GM12892 (cell line): ENCODE data around the gene ABCF2.
A peak's percentile ranks its signal among the peaks of the same experiment; 100 is the strongest.

Experiments
- DNase-seq: peaks from one replicate; pipeline ENCODE4 v3.0.0; 2011; ENCODE audit not compliant: insufficient read length
- FAIRE-seq: peaks from 2 replicates; lab custom pipeline; 2011; peaks lifted over from hg19 to GRCh38; lab: Jason Lieb, UNC
- POLR2A ChIP-seq: IDR thresholded peaks from 2 replicates; pipeline ENCODE4 v1.6.1; 2011; ENCODE audit warnings: low read depth, low read length, control low read depth
- POLR2AphosphoS5 ChIP-seq: IDR thresholded peaks from 2 replicates; pipeline ENCODE4 v1.6.1; 2011; ENCODE audit warnings: low read depth, low read length, control low read depth
- TAF1 ChIP-seq: IDR thresholded peaks from 2 replicates; pipeline ENCODE4 v1.6.1; 2011; ENCODE audit warnings: low read depth, mild to moderate bottlenecking, control low read depth, low read length, borderline replicate concordance

ABCF2 gene

DNA sequence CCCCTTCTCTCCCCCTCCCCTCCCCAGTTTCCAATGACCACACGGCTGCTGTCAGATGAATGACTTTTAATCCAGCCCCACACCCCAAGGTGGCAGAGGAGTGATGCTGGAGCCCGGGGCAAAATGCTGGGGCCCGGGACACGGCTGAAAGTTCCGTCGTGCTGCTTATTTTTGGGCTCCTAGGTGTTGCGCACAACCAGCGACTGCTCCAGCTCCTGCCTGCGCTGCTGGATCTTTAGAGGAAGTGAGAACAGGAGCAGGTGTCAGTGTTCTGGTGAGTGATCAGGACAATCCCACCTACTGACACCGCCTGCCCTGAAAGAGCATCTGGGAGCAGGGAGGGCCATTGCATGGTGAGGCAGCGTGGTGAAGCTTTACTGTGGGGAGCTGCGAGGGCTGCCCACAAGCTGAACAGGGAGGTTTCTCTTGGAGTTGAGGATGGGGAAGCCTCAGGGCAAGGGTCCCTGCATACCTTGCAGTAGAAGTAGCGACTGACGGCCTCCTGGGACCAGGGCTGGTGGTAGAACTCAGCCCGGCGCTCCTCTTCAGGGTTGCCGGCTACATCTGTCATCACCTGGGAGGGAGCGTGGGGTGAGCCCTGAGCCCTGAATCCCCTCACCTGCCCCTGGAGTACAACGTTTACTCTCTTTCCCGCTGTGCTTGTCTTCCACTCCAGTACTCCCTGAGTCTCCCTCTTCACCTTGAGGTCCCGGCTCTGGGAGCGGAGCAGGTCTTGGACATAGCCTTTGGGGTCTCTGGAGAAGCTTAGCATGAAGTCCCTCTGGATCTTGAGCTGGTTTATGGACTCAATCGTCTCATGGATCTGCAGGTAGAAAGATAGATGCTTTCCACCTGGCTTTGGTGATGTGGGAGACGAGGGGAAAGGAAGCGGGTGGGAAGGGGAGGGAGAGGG lies 12.2 kb upstream of the ABCF2 start:
- FAIRE-seq, result no peak
- no peak; the same call in 1 of the 2 replicates for TF ChIP-seq POLR2AphosphoS5
- no peak for TF ChIP-seq POLR2A
- TF ChIP-seq TAF1, result no peak
- DNase-seq, result no peak

DNA sequence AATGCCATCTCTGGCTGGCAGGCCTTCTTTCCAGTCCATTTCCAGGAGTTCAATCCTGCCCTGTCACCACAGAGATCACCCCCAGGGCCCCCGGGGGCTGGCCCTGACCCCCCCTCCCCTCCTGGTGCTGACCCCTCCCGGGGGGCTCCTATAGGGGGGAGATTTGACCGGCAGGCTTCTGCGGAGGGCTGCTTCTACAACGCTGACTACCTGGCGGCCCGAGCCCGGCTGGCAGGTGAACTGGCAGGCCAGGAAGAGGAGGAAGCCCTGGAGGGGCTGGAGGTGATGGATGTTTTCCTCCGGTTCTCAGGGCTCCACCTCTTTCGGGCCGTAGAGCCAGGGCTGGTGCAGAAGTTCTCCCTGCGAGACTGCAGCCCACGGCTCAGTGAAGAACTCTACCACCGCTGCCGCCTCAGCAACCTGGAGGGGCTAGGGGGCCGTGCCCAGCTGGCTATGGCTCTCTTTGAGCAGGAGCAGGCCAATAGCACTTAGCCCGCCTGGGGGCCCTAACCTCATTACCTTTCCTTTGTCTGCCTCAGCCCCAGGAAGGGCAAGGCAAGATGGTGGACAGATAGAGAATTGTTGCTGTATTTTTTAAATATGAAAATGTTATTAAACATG lies 11.3 kb upstream of the ABCF2 start:
- TF ChIP-seq POLR2AphosphoS5 (no peak), POLR2A (no peak), TAF1 (no peak)
- no peak for FAIRE-seq
- DNase-seq, result no peak

DNA sequence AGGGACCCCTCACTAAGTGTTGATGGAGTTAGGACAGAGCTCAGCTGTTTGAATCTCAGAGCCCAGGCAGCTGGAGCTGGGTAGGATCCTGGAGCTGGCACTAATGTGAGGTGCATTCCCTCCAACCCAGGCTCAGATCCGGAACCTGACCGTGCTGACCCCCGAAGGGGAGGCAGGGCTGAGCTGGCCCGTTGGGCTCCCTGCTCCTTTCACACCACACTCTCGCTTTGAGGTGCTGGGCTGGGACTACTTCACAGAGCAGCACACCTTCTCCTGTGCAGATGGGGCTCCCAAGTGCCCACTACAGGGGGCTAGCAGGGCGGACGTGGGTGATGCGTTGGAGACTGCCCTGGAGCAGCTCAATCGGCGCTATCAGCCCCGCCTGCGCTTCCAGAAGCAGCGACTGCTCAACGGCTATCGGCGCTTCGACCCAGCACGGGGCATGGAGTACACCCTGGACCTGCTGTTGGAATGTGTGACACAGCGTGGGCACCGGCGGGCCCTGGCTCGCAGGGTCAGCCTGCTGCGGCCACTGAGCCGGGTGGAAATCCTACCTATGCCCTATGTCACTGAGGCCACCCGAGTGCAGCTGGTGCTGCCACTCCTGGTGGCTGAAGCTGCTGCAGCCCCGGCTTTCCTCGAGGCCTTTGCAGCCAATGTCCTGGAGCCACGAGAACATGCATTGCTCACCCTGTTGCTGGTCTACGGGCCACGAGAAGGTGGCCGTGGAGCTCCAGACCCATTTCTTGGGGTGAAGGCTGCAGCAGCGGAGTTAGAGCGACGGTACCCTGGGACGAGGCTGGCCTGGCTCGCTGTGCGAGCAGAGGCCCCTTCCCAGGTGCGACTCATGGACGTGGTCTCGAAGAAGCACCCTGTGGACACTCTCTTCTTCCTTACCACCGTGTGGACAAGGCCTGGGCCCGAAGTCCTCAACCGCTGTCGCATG lies 10.5 kb upstream of the ABCF2 start:
- no peak for DNase-seq
- TF ChIP-seq POLR2A (no peak), TAF1 (no peak), POLR2AphosphoS5 (no peak)
- FAIRE-seq, result no peak

DNA sequence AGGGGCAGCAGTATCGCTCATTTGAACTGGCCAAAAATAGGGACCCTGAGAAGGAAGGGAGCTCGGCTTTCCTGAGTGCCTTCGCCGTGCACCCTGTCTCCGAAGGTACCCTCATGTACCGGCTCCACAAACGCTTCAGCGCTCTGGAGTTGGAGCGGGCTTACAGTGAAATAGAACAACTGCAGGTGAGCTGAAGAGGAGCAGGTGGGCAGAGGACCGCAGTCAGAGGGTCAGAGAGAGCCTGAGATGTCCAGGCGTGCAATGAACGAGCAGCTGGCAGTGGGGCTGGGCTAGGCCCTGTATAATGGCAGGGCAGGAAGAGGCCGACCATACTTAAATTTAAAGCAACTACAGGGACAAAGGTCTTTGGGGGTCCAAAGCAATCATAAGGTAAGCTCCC lies 9.4 kb upstream of the ABCF2 start:
- DNase-seq (no peak), FAIRE-seq (no peak)
- TF ChIP-seq TAF1, result no peak
- TF ChIP-seq POLR2A, result no peak
- no peak for TF ChIP-seq POLR2AphosphoS5

DNA sequence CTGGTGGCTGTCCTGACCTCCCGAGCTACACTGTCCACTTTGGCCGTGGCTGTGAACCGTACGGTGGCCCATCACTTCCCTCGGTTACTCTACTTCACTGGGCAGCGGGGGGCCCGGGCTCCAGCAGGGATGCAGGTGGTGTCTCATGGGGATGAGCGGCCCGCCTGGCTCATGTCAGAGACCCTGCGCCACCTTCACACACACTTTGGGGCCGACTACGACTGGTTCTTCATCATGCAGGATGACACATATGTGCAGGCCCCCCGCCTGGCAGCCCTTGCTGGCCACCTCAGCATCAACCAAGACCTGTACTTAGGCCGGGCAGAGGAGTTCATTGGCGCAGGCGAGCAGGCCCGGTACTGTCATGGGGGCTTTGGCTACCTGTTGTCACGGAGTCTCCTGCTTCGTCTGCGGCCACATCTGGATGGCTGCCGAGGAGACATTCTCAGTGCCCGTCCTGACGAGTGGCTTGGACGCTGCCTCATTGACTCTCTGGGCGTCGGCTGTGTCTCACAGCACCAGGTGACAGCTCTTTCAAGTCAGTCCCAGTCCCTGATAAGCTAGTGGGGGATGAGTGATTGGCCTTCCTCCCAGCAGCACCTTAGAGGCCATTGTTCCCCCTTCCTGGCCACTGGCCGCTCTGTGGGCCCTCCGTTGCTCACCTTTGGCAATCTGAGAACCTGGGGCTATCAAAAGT lies 8.2 kb upstream of the ABCF2 start:
- DNase-seq, result no peak
- FAIRE-seq, result no peak
- TF ChIP-seq POLR2AphosphoS5 (no peak), POLR2A (no peak)

DNA sequence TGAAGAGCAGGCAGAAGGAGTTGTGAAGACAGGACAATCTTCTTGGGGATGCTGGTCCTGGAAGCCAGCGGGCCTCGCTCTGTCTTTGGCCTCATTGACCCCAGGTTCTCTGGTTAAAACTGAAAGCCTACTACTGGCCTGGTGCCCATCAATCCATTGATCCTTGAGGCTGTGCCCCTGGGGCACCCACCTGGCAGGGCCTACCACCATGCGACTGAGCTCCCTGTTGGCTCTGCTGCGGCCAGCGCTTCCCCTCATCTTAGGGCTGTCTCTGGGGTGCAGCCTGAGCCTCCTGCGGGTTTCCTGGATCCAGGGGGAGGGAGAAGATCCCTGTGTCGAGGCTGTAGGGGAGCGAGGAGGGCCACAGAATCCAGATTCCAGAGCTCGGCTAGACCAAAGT lies 6.8 kb upstream of the ABCF2 start:
- no peak for DNase-seq
- FAIRE-seq, result no peak
- TF ChIP-seq TAF1 (no peak), POLR2AphosphoS5 (no peak), POLR2A (no peak)

DNA sequence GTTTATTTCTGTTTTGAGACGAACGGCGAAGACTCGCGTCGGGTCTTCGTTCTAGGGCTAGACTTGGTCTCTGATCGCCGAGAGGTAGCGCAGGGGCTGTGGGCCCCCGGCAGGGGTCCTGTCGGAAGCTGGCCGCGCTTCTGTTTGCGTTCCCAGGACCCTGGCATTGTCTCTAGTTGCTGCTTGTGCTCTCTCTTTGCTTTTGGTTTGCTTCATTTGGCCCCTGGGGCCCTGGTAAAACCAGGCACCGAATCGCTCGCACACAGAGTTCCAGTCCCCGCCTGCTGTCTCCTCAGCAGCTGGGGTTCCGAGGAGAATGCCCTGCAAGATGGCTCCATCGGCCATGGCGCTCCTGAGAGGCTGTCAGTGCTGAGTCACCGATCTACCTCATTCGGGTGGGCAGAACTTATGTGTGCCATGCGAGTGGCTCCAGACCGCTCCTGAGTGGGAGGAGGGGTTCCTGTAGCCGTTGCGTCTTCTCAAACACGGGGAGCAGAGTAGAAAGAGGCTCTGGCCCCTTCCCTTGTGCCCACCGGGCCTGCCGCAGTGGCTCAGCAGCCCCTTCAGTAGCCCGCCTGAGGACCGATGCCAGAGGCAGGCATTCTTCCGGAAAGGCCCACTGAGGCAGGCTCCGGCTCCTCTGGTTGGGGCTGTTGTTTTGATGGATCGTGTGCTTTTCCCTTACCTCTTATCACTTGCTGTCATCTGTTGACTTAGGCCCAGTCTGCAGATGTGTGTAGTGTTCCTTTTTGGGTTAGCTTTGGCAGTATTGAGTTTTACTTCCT lies 6.1 kb upstream of the ABCF2 start:
- no peak; the same call in 1 of the 2 replicates for TF ChIP-seq TAF1
- 0 out of 2 replicates have a peak, but pooled peaks have one; percentile 27 for TF ChIP-seq POLR2AphosphoS5
- TF ChIP-seq POLR2A, result peak; percentile 52; the same call in 1 of the 2 replicates
- DNase-seq (peak; percentile 74), FAIRE-seq (no peak)

DNA sequence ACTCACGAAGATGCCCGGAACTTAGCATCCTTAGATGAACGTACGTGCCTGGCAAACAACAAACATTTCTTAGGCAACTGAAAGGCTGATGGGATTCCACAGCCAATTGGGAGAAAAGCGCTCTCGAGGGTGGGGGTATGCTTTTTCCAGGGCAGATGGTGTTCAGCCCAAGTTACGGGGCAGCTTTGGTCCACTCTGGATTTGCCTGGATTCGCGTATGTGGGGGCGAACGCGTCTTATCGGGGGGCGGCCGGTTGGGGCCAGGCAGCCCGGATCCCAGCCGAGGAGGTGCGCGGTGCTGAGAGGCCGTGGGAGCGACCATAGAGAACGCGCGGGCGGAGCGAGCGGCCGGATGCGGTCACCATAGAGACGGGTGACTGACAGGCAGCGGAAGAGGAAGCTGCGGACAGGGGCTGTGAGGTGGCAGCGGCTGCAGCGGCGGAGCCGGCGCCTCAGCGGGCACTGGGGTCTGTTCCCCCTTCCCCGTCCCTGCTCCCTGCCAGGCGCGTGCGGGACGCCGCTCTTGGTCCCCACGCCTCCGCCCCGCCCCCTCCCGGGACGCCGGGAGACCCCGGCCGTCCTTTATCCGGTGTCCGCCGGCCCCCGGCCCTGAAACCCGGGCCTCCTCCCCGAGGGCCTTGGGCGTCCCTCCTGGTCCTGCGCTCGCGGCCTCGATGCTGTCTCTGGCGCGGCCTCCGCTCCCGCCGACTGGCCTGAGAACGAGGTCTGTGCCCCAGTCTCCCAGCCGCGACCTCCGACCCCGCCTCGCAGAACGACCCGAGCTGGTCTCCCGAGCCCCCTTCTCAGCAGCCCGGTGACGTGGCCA lies 5.3 kb upstream of the ABCF2 start, which contains the start of gene CHPF2:
Gene CHPF2, plus strand, starts transcription at position 393 of the 826 bp plus-strand sequence. CDS start 1,529 bp downstream, outside the sequence.
- DNase-seq (peak; percentile 98), FAIRE-seq (peak; percentile 91)

DNA sequence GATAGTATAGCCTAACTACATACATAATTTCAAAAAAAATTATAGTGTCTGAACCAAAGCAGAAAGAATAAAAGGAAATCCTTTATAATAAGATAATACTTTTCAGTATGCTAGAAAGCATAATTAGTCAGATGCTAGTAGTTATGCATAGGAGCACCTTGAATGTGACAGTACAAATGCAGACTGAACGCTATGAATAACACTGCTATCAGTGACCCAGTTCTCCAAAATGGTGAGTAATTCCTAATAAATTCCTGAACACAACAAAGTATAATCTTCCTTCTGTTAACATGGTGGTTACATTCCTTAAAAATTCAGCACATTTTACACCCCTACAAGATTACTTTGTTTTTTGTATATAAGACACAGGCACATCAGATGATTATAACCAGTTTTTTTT lies 4.1 kb upstream of the ABCF2 start:
- TF ChIP-seq TAF1, result no peak
- no peak for TF ChIP-seq POLR2A
- TF ChIP-seq POLR2AphosphoS5, result no peak
- no peak for FAIRE-seq
- DNase-seq, result no peak

More for the DNA sequence above, 5.3 kb upstream of the ABCF2 start, which contains the start of gene CHPF2:
- TF ChIP-seq POLR2AphosphoS5 (peak; percentile 93), TAF1 (peak; percentile 81), POLR2A (peak; percentile 95)
